ENCODE results near the gene THAP6.
"Not testable (repeated sequence)": the region's sequence is repeated elsewhere in the genome, so short reads cannot be mapped to it uniquely, and the experiment has no call there.

The THAP6 gene

GRCh38 chr4:75537308-75537707 lies 23.0 kb downstream of the THAP6 start:
- not testable (repeated sequence) for H3K9ac ChIP-seq (ENCODE audit: low read depth, low read length); H3K9me3 ChIP-seq (ENCODE audit: control insufficient read depth, insufficient read depth, low read length); H3K36me3 ChIP-seq (ENCODE audit: insufficient read depth, low read length); H3K4me1 ChIP-seq (ENCODE audit: insufficient read depth, low read length)

- H3K36me3 ChIP-seq (ENCODE audit: insufficient read depth, low read length): no peaks in the 10 kb centered on the region
- H3K4me1 ChIP-seq (ENCODE audit: insufficient read depth, low read length): no peaks in the 10 kb centered on the region
- no peak overlapping the region for H3K9ac ChIP-seq (ENCODE audit: low read depth, low read length)
- no peaks in the 10 kb centered on the region for H3K9me3 ChIP-seq (ENCODE audit: control insufficient read depth, insufficient read depth, low read length)
These were observed 28.6 kb downstream of the THAP6 start for GRCh38 chr4:75542824-75543223.

GRCh38 chr4:75544220-75544619 lies 29.9 kb downstream of the THAP6 start:
- not testable (repeated sequence) for H3K9ac ChIP-seq (ENCODE audit: low read depth, low read length); H3K4me1 ChIP-seq (ENCODE audit: insufficient read depth, low read length); H3K9me3 ChIP-seq (ENCODE audit: control insufficient read depth, insufficient read depth, low read length)

GRCh38 chr4:75544870-75545269 lies 30.6 kb downstream of the THAP6 start:
- H3K4me1 ChIP-seq (ENCODE audit: insufficient read depth, low read length): no peaks in the 10 kb centered on the region
- H3K9ac ChIP-seq (ENCODE audit: low read depth, low read length): no peak overlapping the region

More at GRCh38 chr4:75544220-75544619, 29.9 kb downstream of the THAP6 start:
- H3K36me3 ChIP-seq (ENCODE audit: insufficient read depth, low read length): not testable (repeated sequence)

GRCh38 chr4:75545526-75545925 lies 31.3 kb downstream of the THAP6 start:
- H3K36me3 ChIP-seq (ENCODE audit: insufficient read depth, low read length): no peaks in the 10 kb centered on the region
- H3K4me1 ChIP-seq (ENCODE audit: insufficient read depth, low read length): no peaks in the 10 kb centered on the region
- H3K9me3 ChIP-seq (ENCODE audit: control insufficient read depth, insufficient read depth, low read length): no peaks in the 10 kb centered on the region
- no peak overlapping the region for H3K9ac ChIP-seq (ENCODE audit: low read depth, low read length)

More at GRCh38 chr4:75544870-75545269, 30.6 kb downstream of the THAP6 start:
- no peaks in the 10 kb centered on the region for H3K9me3 ChIP-seq (ENCODE audit: control insufficient read depth, insufficient read depth, low read length)
- H3K36me3 ChIP-seq (ENCODE audit: insufficient read depth, low read length): no peaks in the 10 kb centered on the region

GRCh38 chr4:75547647-75548387 lies 33.5 kb downstream of the THAP6 start:
- Histone ChIP-seq H3K4me1 (ENCODE audit: insufficient read depth, low read length) (no peaks in the 10 kb centered on the region), H3K9ac (ENCODE audit: low read depth, low read length) (no peak overlapping the region)

GRCh38 chr4:75549019-75549418 lies 34.7 kb downstream of the THAP6 start:
- H3K9me3 ChIP-seq (ENCODE audit: control insufficient read depth, insufficient read depth, low read length): no peaks in the 10 kb centered on the region
- H3K4me1 ChIP-seq (ENCODE audit: insufficient read depth, low read length): no peaks in the 10 kb centered on the region
- no peak overlapping the region for H3K9ac ChIP-seq (ENCODE audit: low read depth, low read length)
- H3K36me3 ChIP-seq (ENCODE audit: insufficient read depth, low read length): no peaks in the 10 kb centered on the region

More at GRCh38 chr4:75547647-75548387, 33.5 kb downstream of the THAP6 start:
- no peaks in the 10 kb centered on the region for H3K9me3 ChIP-seq (ENCODE audit: control insufficient read depth, insufficient read depth, low read length)
- H3K36me3 ChIP-seq (ENCODE audit: insufficient read depth, low read length): no peaks in the 10 kb centered on the region

GRCh38 chr4:75552452-75552851 lies 38.2 kb downstream of the THAP6 start:
- no peaks in the 10 kb centered on the region for H3K9me3 ChIP-seq (ENCODE audit: control insufficient read depth, insufficient read depth, low read length)
- no peak overlapping the region for H3K9ac ChIP-seq (ENCODE audit: low read depth, low read length)
- peaks cover 12% of the 10 kb centered on the region for H3K4me1 ChIP-seq (ENCODE audit: insufficient read depth, low read length)

GRCh38 chr4:75555294-75556164 lies 41.3 kb downstream of the THAP6 start, which contains the start of gene ODAPH:
ODAPH (plus strand) TSS chr4:75556066; CDS start chr4:75556083, 17 bp downstream.
- no peaks in the 10 kb centered on the region for H3K36me3 ChIP-seq (ENCODE audit: insufficient read depth, low read length)
- H3K9me3 ChIP-seq (ENCODE audit: control insufficient read depth, insufficient read depth, low read length): no peaks in the 10 kb centered on the region
- peak within 1 kb of the TSS; percentile 16; the same call in 1 of the 2 replicates for H3K9ac ChIP-seq (ENCODE audit: low read depth, low read length)
- H3K4me1 ChIP-seq (ENCODE audit: insufficient read depth, low read length): peaks cover 12% of the 10 kb centered on the region

More at GRCh38 chr4:75552452-75552851, 38.2 kb downstream of the THAP6 start:
- H3K36me3 ChIP-seq (ENCODE audit: insufficient read depth, low read length): no peaks in the 10 kb centered on the region

- Histone ChIP-seq H3K4me1 (ENCODE audit: insufficient read depth, low read length) (peaks cover 15% of the 10 kb centered on the region), H3K9ac (ENCODE audit: low read depth, low read length) (no peak overlapping the region), H3K9me3 (ENCODE audit: control insufficient read depth, insufficient read depth, low read length) (no peaks in the 10 kb centered on the region), H3K36me3 (ENCODE audit: insufficient read depth, low read length) (no peaks in the 10 kb centered on the region)
These were observed 43.4 kb downstream of the THAP6 start for GRCh38 chr4:75557696-75558095.

GRCh38 chr4:75561789-75562188 lies 47.5 kb downstream of the THAP6 start:
- no peaks in the 10 kb centered on the region for H3K36me3 ChIP-seq (ENCODE audit: insufficient read depth, low read length)
- no peak overlapping the region for H3K9ac ChIP-seq (ENCODE audit: low read depth, low read length)
- peaks cover 3% of the 10 kb centered on the region for H3K4me1 ChIP-seq (ENCODE audit: insufficient read depth, low read length)
- H3K9me3 ChIP-seq (ENCODE audit: control insufficient read depth, insufficient read depth, low read length): no peaks in the 10 kb centered on the region

- H3K9ac ChIP-seq (ENCODE audit: low read depth, low read length): no peak overlapping the region
These were observed 49.8 kb downstream of the THAP6 start for GRCh38 chr4:75564023-75564422.

GRCh38 chr4:75565481-75565880 lies 51.2 kb downstream of the THAP6 start:
- Histone ChIP-seq H3K4me1 (ENCODE audit: insufficient read depth, low read length) (peaks cover 3% of the 10 kb centered on the region), H3K9me3 (ENCODE audit: control insufficient read depth, insufficient read depth, low read length) (peaks cover 3% of the 10 kb centered on the region; the same call in 1 of the 2 replicates), H3K9ac (ENCODE audit: low read depth, low read length) (no peak overlapping the region), H3K36me3 (ENCODE audit: insufficient read depth, low read length) (no peaks in the 10 kb centered on the region)

More at GRCh38 chr4:75564023-75564422, 49.8 kb downstream of the THAP6 start:
- Histone ChIP-seq H3K4me1 (ENCODE audit: insufficient read depth, low read length) (peaks cover 3% of the 10 kb centered on the region), H3K9me3 (ENCODE audit: control insufficient read depth, insufficient read depth, low read length) (peaks cover 3% of the 10 kb centered on the region; the same call in 1 of the 2 replicates), H3K36me3 (ENCODE audit: insufficient read depth, low read length) (no peaks in the 10 kb centered on the region)

GRCh38 chr4:75566911-75567310 lies 52.6 kb downstream of the THAP6 start:
- no peaks in the 10 kb centered on the region for H3K36me3 ChIP-seq (ENCODE audit: insufficient read depth, low read length)
- H3K4me1 ChIP-seq (ENCODE audit: insufficient read depth, low read length): peaks cover 2% of the 10 kb centered on the region; the same call in 1 of the 2 replicates
- H3K9me3 ChIP-seq (ENCODE audit: control insufficient read depth, insufficient read depth, low read length): peaks cover 3% of the 10 kb centered on the region; the same call in 1 of the 2 replicates
- no peak overlapping the region for H3K9ac ChIP-seq (ENCODE audit: low read depth, low read length)

Data from ES-I3 (cell line).